Astrocyte (in vitro differentiated cells and primary cell): Measurements from ENCODE around the gene TMX4. TPM values are rescaled to one million over a fixed set of nuclear protein-coding genes. Genes with fewer than 3 reads are reported as not detected.

ENCODE experiments used
- DNase-seq: peaks from one replicate; pipeline ENCODE4 v3.0.0-alpha.2; 2010; ENCODE audit warnings: low read depth
- FAIRE-seq: peaks from 2 replicates; lab custom pipeline; 2011; peaks lifted over from hg19 to GRCh38; lab: Jason Lieb, UNC
- H2AFZ ChIP-seq: 2 replicates; pipeline ENCODE4 v1.6.0; 2012; ENCODE audit warnings: low read depth, low read length, inconsistent platforms
- H3K27ac ChIP-seq: 2 replicates; pipeline ENCODE4 v1.5.1; 2011; ENCODE audit warnings: low read depth, low read length, inconsistent platforms
- H3K27me3 ChIP-seq: 2 replicates; pipeline ENCODE4 v1.6.0; 2011; ENCODE audit warnings: low read length, inconsistent platforms; ENCODE audit not compliant: insufficient read depth
- H3K36me3 ChIP-seq: 2 replicates; pipeline ENCODE4 v1.5.1; 2011; ENCODE audit warnings: low read length, inconsistent platforms; ENCODE audit not compliant: insufficient read depth
- H3K4me1 ChIP-seq: 2 replicates; pipeline ENCODE4 v1.5.1; 2011; ENCODE audit warnings: low read length, inconsistent platforms; ENCODE audit not compliant: insufficient read depth
- H3K4me2 ChIP-seq: 2 replicates; pipeline ENCODE4 v1.6.0; 2012; ENCODE audit warnings: low read length, inconsistent platforms
- H3K4me3 ChIP-seq: 2 replicates; pipeline ENCODE4 v1.5.1; 2011; ENCODE audit warnings: low read depth, mild to moderate bottlenecking, low read length, inconsistent platforms; ENCODE audit not compliant: insufficient read depth
- H3K79me2 ChIP-seq: 2 replicates; pipeline ENCODE4 v1.6.0; 2012; ENCODE audit warnings: mild to moderate bottlenecking, low read length, inconsistent platforms; ENCODE audit not compliant: insufficient read depth
- H3K9ac ChIP-seq: 2 replicates; pipeline ENCODE4 v1.6.0; 2012; ENCODE audit warnings: mild to moderate bottlenecking, low read length, inconsistent platforms
- H3K9me3 ChIP-seq: 2 replicates; pipeline ENCODE4 v1.5.1; 2012; ENCODE audit warnings: low read depth, mild to moderate bottlenecking, low read length, inconsistent platforms; ENCODE audit not compliant: insufficient read depth
- H4K20me1 ChIP-seq: 2 replicates; pipeline ENCODE4 v1.6.0; 2012; ENCODE audit warnings: low read length, inconsistent platforms; ENCODE audit not compliant: insufficient read depth
- H3K27ac Mint-ChIP-seq: one replicate; pipeline ENCODE4 v1.8.0; 2021; ENCODE audit warnings: mild to moderate bottlenecking, mixed read lengths; ENCODE audit not compliant: unreplicated experiment
- H3K27me3 Mint-ChIP-seq: one replicate; pipeline ENCODE4 v1.8.0; 2021; ENCODE audit warnings: low read depth, mixed read lengths; ENCODE audit not compliant: unreplicated experiment
- H3K36me3 Mint-ChIP-seq: one replicate; pipeline ENCODE4 v1.8.0; 2021; ENCODE audit warnings: low read depth, mixed read lengths; ENCODE audit not compliant: unreplicated experiment
- H3K4me1 Mint-ChIP-seq: one replicate; pipeline ENCODE4 v1.8.0; 2021; ENCODE audit warnings: low read depth, mixed read lengths; ENCODE audit not compliant: unreplicated experiment
- H3K4me3 Mint-ChIP-seq: one replicate; pipeline ENCODE4 v1.8.0; 2021; ENCODE audit warnings: mild to moderate bottlenecking, moderate library complexity, mixed read lengths; ENCODE audit not compliant: unreplicated experiment
- H3K9me3 Mint-ChIP-seq: one replicate; pipeline ENCODE4 v1.8.0; 2021; ENCODE audit warnings: mild to moderate bottlenecking, mixed read lengths; ENCODE audit not compliant: unreplicated experiment
- CTCF ChIP-seq: IDR thresholded peaks from 2 replicates; pipeline ENCODE4 v1.5.1; 2011; ENCODE audit warnings: low read depth, mild to moderate bottlenecking, inconsistent platforms, low read length, moderate library complexity; ENCODE audit not compliant: insufficient read depth
- EZH2 ChIP-seq: IDR thresholded peaks from 2 replicates; pipeline ENCODE4 v1.6.1; 2012; ENCODE audit warnings: mild to moderate bottlenecking, low read length, inconsistent platforms; ENCODE audit not compliant: insufficient read depth
- total RNA-seq: library from RNA; stranded (reverse); gene quantifications from 2 replicates; pipeline ENCODE4 v1.2.1, GENCODE V29; 2021

TMX4 gene
- total RNA-seq, 1 donor from 2014 or later: 17.3 TPM

- peaks cover 3% of the 10 kb centered on the region for H3K4me1 Mint-ChIP-seq
- peak overlapping the region; percentile 87 for H3K27ac ChIP-seq
- peak overlapping the region; percentile 92 for H3K4me2 ChIP-seq
- H2AFZ ChIP-seq: peak overlapping the region; percentile 67
- H3K36me3 Mint-ChIP-seq: no peaks in the 10 kb centered on the region
- H3K4me1 ChIP-seq: peaks cover 4% of the 10 kb centered on the region
- no peak for FAIRE-seq
- no peaks in the 10 kb centered on the region for H3K9me3 ChIP-seq
- peak overlapping the region; percentile 91 for H3K9ac ChIP-seq
- H4K20me1 ChIP-seq: no peaks in the 10 kb centered on the region
- H3K36me3 ChIP-seq: no peaks in the 10 kb centered on the region
- no peak for DNase-seq
- no peak overlapping the region for H3K27ac Mint-ChIP-seq
- H3K27me3 Mint-ChIP-seq: no peaks in the 10 kb centered on the region
- H3K79me2 ChIP-seq: peaks cover 13% of the 10 kb centered on the region
- TF ChIP-seq EZH2 (no peak), CTCF (no peak)
- peak overlapping the region; percentile 89 for H3K4me3 Mint-ChIP-seq
- H3K4me3 ChIP-seq: peak overlapping the region; percentile 74
- H3K9me3 Mint-ChIP-seq: no peaks in the 10 kb centered on the region
- H3K27me3 ChIP-seq: no peaks in the 10 kb centered on the region
Measured at GRCh38 chr20:8018958-8019245, 659 bp downstream of the TMX4 start.

GRCh38 chr20:8012724-8013123 lies 6.8 kb downstream of the TMX4 start:
- no peak overlapping the region for H3K4me2 ChIP-seq
- H3K79me2 ChIP-seq: peaks cover 10% of the 10 kb centered on the region
- Mint-ChIP-seq H3K27ac (no peak overlapping the region), H3K9me3 (no peaks in the 10 kb centered on the region), H3K4me3 (no peak overlapping the region), H3K36me3 (no peaks in the 10 kb centered on the region), H3K4me1 (no peaks in the 10 kb centered on the region), H3K27me3 (no peaks in the 10 kb centered on the region)
- H3K4me3 ChIP-seq: no peak overlapping the region
- H4K20me1 ChIP-seq: no peaks in the 10 kb centered on the region
- no peaks in the 10 kb centered on the region for H3K27me3 ChIP-seq
- no peaks in the 10 kb centered on the region for H3K36me3 ChIP-seq
- no peak for TF ChIP-seq CTCF
- DNase-seq (no peak), FAIRE-seq (no peak)
- H2AFZ ChIP-seq: no peak overlapping the region
- H3K27ac ChIP-seq: no peak overlapping the region
- H3K9ac ChIP-seq: no peak overlapping the region
- no peaks in the 10 kb centered on the region for H3K4me1 ChIP-seq
- no peaks in the 10 kb centered on the region for H3K9me3 ChIP-seq

- no peak for DNase-seq
- Mint-ChIP-seq H3K4me3 (no peak overlapping the region), H3K27me3 (no peaks in the 10 kb centered on the region)
Measured at GRCh38 chr20:8008733-8009132, 10.8 kb downstream of the TMX4 start.

More at GRCh38 chr20:8008733-8009132, 10.8 kb downstream of the TMX4 start:
- H3K4me1 Mint-ChIP-seq: no peaks in the 10 kb centered on the region
- H3K36me3 Mint-ChIP-seq: peaks cover 8% of the 10 kb centered on the region
- FAIRE-seq: no peak
- H3K4me3 ChIP-seq: no peak overlapping the region
- H3K9ac ChIP-seq: no peak overlapping the region
- no peak for TF ChIP-seq EZH2
- no peak for TF ChIP-seq CTCF
- H4K20me1 ChIP-seq: no peaks in the 10 kb centered on the region
- H3K27ac ChIP-seq: no peak overlapping the region
- no peaks in the 10 kb centered on the region for H3K9me3 Mint-ChIP-seq
- no peak overlapping the region for H2AFZ ChIP-seq
- no peaks in the 10 kb centered on the region for H3K27me3 ChIP-seq
- H3K36me3 ChIP-seq: no peaks in the 10 kb centered on the region
- no peaks in the 10 kb centered on the region for H3K4me1 ChIP-seq
- no peak overlapping the region for H3K27ac Mint-ChIP-seq
- H3K4me2 ChIP-seq: no peak overlapping the region
- H3K9me3 ChIP-seq: no peaks in the 10 kb centered on the region
- peaks cover under 1% of the 10 kb centered on the region for H3K79me2 ChIP-seq
